Measurements from ENCODE around the gene STX1A.

- TF ChIP-seq, protein P1, sequence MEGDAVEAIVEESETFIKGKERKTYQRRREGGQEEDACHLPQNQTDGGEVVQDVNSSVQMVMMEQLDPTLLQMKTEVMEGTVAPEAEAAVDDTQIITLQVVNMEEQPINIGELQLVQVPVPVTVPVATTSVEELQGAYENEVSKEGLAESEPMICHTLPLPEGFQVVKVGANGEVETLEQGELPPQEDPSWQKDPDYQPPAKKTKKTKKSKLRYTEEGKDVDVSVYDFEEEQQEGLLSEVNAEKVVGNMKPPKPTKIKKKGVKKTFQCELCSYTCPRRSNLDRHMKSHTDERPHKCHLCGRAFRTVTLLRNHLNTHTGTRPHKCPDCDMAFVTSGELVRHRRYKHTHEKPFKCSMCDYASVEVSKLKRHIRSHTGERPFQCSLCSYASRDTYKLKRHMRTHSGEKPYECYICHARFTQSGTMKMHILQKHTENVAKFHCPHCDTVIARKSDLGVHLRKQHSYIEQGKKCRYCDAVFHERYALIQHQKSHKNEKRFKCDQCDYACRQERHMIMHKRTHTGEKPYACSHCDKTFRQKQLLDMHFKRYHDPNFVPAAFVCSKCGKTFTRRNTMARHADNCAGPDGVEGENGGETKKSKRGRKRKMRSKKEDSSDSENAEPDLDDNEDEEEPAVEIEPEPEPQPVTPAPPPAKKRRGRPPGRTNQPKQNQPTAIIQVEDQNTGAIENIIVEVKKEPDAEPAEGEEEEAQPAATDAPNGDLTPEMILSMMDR (IDR thresholded peaks at IDR 0.05) = no peak
- TF ChIP-seq POLR2A (IDR thresholded peaks at IDR 0.05) = no peak
Observed at GRCh38 chr7:73761854-73762658, 42.6 kb upstream of the STX1A start.

Measured in heart left ventricle (tissue), 13 donors.